ACHN (cell line): ENCODE measurements around the gene EYS.
"Not testable (repeated sequence)": the region's sequence is repeated elsewhere in the genome, so short reads cannot be mapped to it uniquely, and the experiment has no call there.

Experiments
- DNase-seq: peaks from one replicate; pipeline ENCODE4 v3.0.0-alpha.2; 2015
- in situ Hi-C: cut with HindIII; loops from 2 replicates; pipeline ENCODE4 v1.10.0; 2017; ENCODE audit warnings: low sequenced_read_pairs, low pct_ligation_motif_present, low pct_unique_long_range_greater_than_20kb

EYS gene

DNA sequence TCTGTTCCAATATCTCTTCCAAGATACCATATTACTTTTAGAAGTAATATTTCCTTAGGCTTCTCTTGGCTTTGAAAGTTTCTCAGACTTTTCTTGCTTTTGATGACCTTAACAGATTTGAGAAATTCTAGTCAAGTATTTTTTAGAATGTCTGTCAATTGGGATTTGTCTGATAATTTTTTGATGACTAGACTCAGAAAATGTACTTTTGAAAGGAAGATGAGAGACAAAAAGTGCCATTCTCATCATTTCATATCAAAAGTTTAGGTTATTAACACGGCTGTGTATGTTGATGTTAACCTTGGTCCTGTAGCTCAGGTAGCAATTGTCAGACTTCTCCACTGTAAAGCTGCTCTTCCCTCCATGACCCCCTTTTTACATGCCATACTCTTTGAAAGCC lies 651.5 kb downstream of the EYS start:
- in situ Hi-C loops, result no loop called here
- no peak for DNase-seq

- no peak for DNase-seq
- in situ Hi-C loops, result no loop called here
Observed at GRCh38 chr6:65052626-65053025, 654.4 kb downstream of the EYS start.

- DNase-seq, result no peak
- in situ Hi-C loops, result no loop called here
Observed at GRCh38 chr6:65045801-65046200, 661.2 kb downstream of the EYS start.

- in situ Hi-C loops, result no loop called here
- DNase-seq, result no peak
Observed at GRCh38 chr6:65014006-65014405, 693.0 kb downstream of the EYS start.

- DNase-seq, result no peak
- in situ Hi-C loops, result no loop called here
Observed at GRCh38 chr6:65006788-65007187, 700.2 kb downstream of the EYS start.

DNA sequence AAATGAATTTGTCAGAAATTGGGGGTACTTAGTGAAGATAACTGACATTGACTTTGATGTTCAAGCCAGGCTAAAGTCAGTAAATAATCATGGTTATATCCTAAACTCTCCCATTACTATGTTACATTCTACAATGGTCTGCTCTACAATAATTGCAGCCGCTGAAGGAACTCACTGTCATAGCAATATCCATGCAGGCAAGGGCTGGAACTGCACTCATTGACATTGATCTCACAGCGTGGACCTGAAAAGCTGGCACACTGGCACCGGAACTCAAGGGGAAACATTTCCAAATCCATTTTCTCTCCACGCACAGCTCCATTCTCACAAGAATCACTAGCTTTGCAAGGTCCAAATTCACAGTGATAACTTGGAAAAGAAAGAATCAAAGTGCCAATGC lies 702.7 kb downstream of the EYS start:
- in situ Hi-C loops, result no loop called here
- DNase-seq, result no peak

DNA sequence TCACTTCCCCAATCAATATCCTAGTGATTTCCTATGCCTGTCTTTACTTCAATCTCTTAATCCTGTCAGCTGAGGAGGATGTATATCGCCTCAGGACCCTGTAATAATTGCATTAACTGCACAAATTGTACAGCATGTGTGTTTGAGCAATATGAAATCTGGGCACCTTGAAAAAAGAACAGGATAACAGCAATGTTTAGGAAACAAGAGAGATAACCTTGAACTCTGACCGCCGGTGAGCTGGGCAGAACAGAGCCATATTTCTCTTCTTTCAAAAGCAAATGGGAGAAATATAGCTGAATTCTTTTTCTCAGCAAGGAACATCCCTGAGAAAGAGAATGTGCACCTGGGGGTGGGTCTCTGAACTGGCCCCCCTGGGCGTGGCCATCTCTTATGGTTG lies 704.1 kb downstream of the EYS start:
- in situ Hi-C loops, DNase-seq: not testable (repeated sequence)

- no peak for DNase-seq
- in situ Hi-C loops, result no loop called here
Observed at GRCh38 chr6:65000815-65001214, 706.2 kb downstream of the EYS start.

GRCh38 chr6:64998204-64998603 lies 708.8 kb downstream of the EYS start:
- in situ Hi-C loops, result no loop called here
- no peak for DNase-seq

GRCh38 chr6:64996301-64996700 lies 710.7 kb downstream of the EYS start:
- in situ Hi-C loops, result no loop called here
- no peak for DNase-seq

- in situ Hi-C loops, result no loop called here
- DNase-seq, result no peak
Observed at GRCh38 chr6:64990652-64991304, 716.2 kb downstream of the EYS start.

DNA sequence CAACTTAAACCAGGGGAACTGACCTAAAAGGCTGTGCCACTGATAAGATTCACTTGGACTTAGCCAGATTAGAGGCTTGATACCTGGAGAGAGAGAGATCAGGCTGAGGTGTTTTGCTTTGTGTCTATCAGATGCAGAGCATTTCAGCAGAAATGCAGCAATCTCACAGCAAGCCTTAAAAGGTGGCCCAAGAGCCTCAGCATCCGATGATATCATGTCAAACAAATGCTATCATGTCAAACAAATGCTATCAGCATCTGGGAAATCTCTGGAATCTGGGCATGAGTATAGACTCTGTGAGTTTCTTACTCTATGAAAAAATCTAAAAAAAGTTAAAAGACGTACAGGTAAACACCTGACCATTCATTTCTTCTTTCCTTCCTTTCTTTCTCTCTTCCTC lies 718.9 kb downstream of the EYS start:
- DNase-seq, result no peak
- in situ Hi-C loops, result no loop called here

DNA sequence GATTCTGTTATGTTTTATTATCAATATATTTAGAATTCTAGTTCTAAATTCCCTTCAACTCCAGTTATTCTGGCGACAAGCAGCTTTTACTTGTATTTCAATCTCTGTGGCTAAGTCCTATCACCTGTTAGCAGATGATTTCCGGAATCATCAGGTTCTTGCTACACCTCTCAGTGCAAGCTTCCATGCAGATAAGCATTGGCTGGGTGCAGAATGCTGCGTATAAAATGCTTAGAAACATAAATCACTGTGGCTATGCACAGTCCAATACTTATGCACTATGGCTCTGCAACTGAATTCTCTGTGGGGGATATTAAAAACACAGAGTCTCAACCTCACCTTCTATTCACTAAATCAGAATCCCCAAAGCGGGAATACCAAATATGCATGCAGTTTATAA lies 720.0 kb downstream of the EYS start:
- in situ Hi-C loops, result no loop called here
- no peak for DNase-seq

- DNase-seq, result no peak
- in situ Hi-C loops, result no loop called here
Observed at GRCh38 chr6:64985726-64986125, 721.3 kb downstream of the EYS start.

GRCh38 chr6:64984948-64985347 lies 722.1 kb downstream of the EYS start:
- no peak for DNase-seq
- in situ Hi-C loops, result no loop called here

DNA sequence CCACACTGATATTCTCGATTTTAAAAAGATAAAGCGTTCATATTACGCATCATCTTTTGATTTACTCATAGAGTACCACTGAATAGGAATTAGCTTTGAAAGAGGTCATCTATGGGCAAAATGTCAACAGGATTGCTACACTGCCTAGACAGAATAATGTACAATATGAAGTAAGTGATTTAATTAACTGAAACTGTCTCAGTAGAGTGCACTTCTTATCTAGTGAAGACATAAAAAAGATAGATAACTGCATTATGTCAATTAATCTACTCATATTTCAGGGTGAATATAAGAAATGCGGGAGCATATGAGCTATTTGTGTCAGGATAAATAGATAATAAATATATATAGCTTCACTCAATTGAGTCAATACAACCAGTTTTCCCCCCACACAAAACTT lies 723.9 kb downstream of the EYS start:
- in situ Hi-C loops, result no loop called here
- DNase-seq, result no peak

- no peak for DNase-seq
Observed at GRCh38 chr6:64973142-64973541, 733.9 kb downstream of the EYS start.

DNA sequence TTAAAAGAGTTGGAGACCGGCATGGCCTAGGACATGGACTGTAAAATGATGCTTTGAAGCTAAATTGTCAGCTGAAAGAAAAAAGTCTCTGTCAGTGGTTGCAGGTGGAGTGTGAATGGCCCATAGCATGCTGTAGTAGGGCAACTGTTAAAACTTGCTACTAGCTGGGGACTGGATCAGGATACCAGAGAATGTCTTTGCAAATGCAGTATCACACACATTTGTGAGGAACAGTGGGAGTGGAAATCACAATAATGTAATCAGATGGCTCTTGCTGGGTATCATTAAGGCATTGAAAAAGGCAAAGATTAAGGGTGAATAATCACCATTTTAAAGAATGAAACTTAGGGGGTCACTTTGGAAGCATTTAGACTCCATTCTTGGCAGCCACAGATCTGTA lies 737.9 kb downstream of the EYS start:
- no peak for DNase-seq
- in situ Hi-C loops, result no loop called here

More at GRCh38 chr6:64973142-64973541, 733.9 kb downstream of the EYS start:
- in situ Hi-C loops, result no loop called here

DNA sequence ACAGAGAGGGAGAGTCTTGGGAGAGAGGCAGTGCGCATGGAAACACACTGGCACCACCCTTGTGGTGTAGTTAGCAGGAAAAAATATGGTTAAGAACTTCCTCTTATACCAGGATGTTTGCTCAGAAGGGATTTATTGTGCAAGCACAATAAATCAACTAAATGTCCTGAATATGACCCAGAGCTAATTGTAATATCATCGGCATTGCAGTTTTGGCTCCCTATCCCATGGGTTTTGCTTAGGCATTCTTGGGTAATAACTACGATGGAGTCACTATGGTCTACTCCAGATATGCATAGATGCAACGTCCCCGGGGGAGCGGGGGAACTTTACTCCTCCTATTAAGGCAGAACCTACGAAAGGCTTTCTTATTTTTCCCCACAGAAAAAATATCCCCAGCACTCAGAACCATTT lies 751.6 kb downstream of the EYS start:
- DNase-seq, result no peak
- in situ Hi-C loops, result no loop called here

- no peak for DNase-seq
- in situ Hi-C loops, result no loop called here
Observed at GRCh38 chr6:64949257-64949656, 757.8 kb downstream of the EYS start.

DNA sequence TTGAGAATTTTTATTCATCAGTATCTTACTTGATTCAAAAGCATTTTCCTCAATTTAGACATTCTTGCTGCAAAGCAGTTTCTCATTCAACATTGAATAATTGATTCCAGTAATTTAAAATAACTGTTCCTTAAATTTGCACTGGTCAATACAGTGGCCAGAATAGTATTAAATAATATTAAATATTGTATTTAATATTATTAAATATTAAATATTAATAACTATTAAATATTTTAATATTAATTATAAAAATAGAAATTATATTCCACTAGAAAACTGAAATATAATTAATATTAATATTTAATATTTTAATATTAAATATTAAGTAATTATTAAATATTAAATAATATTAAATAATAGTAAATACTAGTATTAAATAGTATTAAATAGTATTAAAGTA lies 758.8 kb downstream of the EYS start:
- DNase-seq, result no peak
- in situ Hi-C loops, result no loop called here
